Measurements from ENCODE around the gene EYA2.

GRCh38 chr20:47232518-47232917, 337.9 kb downstream of the EYA2 start:
- no peak for TF ChIP-seq POLR2AphosphoS5 (IDR thresholded peaks at IDR 0.05; ENCODE audit: borderline replicate concordance, low read depth, low read length)
- no peak for TF ChIP-seq EZH2 (IDR thresholded peaks at IDR 0.05)
- TF ChIP-seq FOXP2 (optimal IDR thresholded peaks at IDR 0.05; ENCODE audit: control extremely low read depth, extremely low read length, insufficient read depth) = no peak

Measured in SK-N-MC (cell line).